SJCRH30 (cell line): ENCODE measurements around the gene SPATS2. TPM values are rescaled to one million over a fixed set of nuclear protein-coding genes. Genes with fewer than 3 reads are reported as not detected.
"Not testable (repeated sequence)": the region's sequence is repeated elsewhere in the genome, so short reads cannot be mapped to it uniquely, and the experiment has no call there.

Experiments used
- DNase-seq, 2 experiments: peaks; one replicate each; pipeline ENCODE4 v3.0.0-alpha.2; 2015 to 2020
- H3K27ac ChIP-seq: fragments of 250-450 bp; sonication (Bioruptor Pico); 2 replicates; pipeline ENCODE4 v1.5.1; 2020; ENCODE audit warnings: mild to moderate bottlenecking, moderate library complexity
- H3K27me3 ChIP-seq: fragments of 250-450 bp; sonication (Bioruptor Pico); 2 replicates; pipeline ENCODE4 v1.5.1; 2020; ENCODE audit warnings: mild to moderate bottlenecking, moderate library complexity
- H3K36me3 ChIP-seq: fragments of 250-450 bp; sonication (Bioruptor Pico); 2 replicates; pipeline ENCODE4 v1.5.1; 2020; ENCODE audit warnings: mild to moderate bottlenecking, moderate library complexity
- H3K4me1 ChIP-seq: fragments of 250-450 bp; sonication (Bioruptor Pico); 2 replicates; pipeline ENCODE4 v1.5.1; 2020; ENCODE audit warnings: mild to moderate bottlenecking, moderate library complexity
- H3K4me3 ChIP-seq: fragments of 250-450 bp; sonication (Bioruptor Pico); 2 replicates; pipeline ENCODE4 v1.5.1; 2020; ENCODE audit warnings: mild to moderate bottlenecking, moderate library complexity
- H3K9me3 ChIP-seq: fragments of 250-450 bp; sonication (Bioruptor Pico); replicated peaks from 2 replicates; pipeline ENCODE4 v1.5.1; 2020; ENCODE audit warnings: mild to moderate bottlenecking, moderate library complexity
- total RNA-seq: library from RNA; depleted of rRNA; stranded (reverse); fragments of >200 nt; shearing (Covaris generic); gene quantifications from 2 replicates; pipeline ENCODE4 v1.2.3, GENCODE V29; 2014

The SPATS2 gene
- total RNA-seq, 1 experiment from 2014 or later: 72.6 TPM

GRCh38 chr12:49332441-49332861 lies 34.8 kb upstream of the SPATS2 start:
- no peaks in the 10 kb centered on the region for H3K9me3 ChIP-seq
- H3K27me3 ChIP-seq: no peaks in the 10 kb centered on the region
- peaks cover 7% of the 10 kb centered on the region; the same call in 1 of the 2 replicates for H3K4me1 ChIP-seq
- no peak for DNase-seq
- H3K27ac ChIP-seq: no peak overlapping the region
- peaks cover 27% of the 10 kb centered on the region for H3K36me3 ChIP-seq
- no peak overlapping the region for H3K4me3 ChIP-seq

GRCh38 chr12:49332891-49333371 lies 34.3 kb upstream of the SPATS2 start:
- no peak overlapping the region for H3K4me3 ChIP-seq
- H3K9me3 ChIP-seq: no peaks in the 10 kb centered on the region
- H3K27ac ChIP-seq: no peak overlapping the region
- H3K4me1 ChIP-seq: peaks cover 7% of the 10 kb centered on the region; the same call in 1 of the 2 replicates
- H3K27me3 ChIP-seq: no peaks in the 10 kb centered on the region
- DNase-seq: no peak
- peaks cover 22% of the 10 kb centered on the region for H3K36me3 ChIP-seq

- H3K36me3 ChIP-seq: peaks cover 22% of the 10 kb centered on the region
- DNase-seq, H3K27me3 ChIP-seq, H3K4me3 ChIP-seq, H3K27ac ChIP-seq, H3K9me3 ChIP-seq, H3K4me1 ChIP-seq: not testable (repeated sequence)
Observed at GRCh38 chr12:49333778-49334177, 33.5 kb upstream of the SPATS2 start.

GRCh38 chr12:49334226-49334625 lies 33.0 kb upstream of the SPATS2 start:
- H3K4me1 ChIP-seq: peaks cover 9% of the 10 kb centered on the region; the same call in 1 of the 2 replicates
- no peaks in the 10 kb centered on the region for H3K9me3 ChIP-seq
- H3K27me3 ChIP-seq: no peaks in the 10 kb centered on the region
- no peak for DNase-seq
- no peak overlapping the region for H3K27ac ChIP-seq
- no peak overlapping the region for H3K4me3 ChIP-seq
- H3K36me3 ChIP-seq: peaks cover 18% of the 10 kb centered on the region

- peaks cover 14% of the 10 kb centered on the region; the same call in 1 of the 2 replicates for H3K4me1 ChIP-seq
- H3K27ac ChIP-seq: no peak overlapping the region
- H3K36me3 ChIP-seq: peaks cover 13% of the 10 kb centered on the region; the same call in 1 of the 2 replicates
- H3K4me3 ChIP-seq: no peak overlapping the region
- no peak for DNase-seq
- H3K9me3 ChIP-seq: no peaks in the 10 kb centered on the region
- no peaks in the 10 kb centered on the region for H3K27me3 ChIP-seq
Observed at GRCh38 chr12:49334681-49335080, 32.6 kb upstream of the SPATS2 start.

- no peak overlapping the region for H3K4me3 ChIP-seq
- peaks cover 17% of the 10 kb centered on the region; the same call in 1 of the 2 replicates for H3K4me1 ChIP-seq
- no peaks in the 10 kb centered on the region for H3K9me3 ChIP-seq
- peak in 1 of 2 experiments; percentile 32 for DNase-seq
- peaks cover 7% of the 10 kb centered on the region; the same call in 1 of the 2 replicates for H3K36me3 ChIP-seq
- H3K27me3 ChIP-seq: no peaks in the 10 kb centered on the region
- no peak overlapping the region for H3K27ac ChIP-seq
Observed at GRCh38 chr12:49335118-49335954, 31.9 kb upstream of the SPATS2 start.

- no peak overlapping the region for H3K4me3 ChIP-seq
- H3K4me1 ChIP-seq: peaks cover 17% of the 10 kb centered on the region; the same call in 1 of the 2 replicates
- H3K27me3 ChIP-seq: no peaks in the 10 kb centered on the region
Observed at GRCh38 chr12:49335955-49336644, 31.2 kb upstream of the SPATS2 start.

GRCh38 chr12:49336645-49337584 lies 30.3 kb upstream of the SPATS2 start, which contains the start of gene C1QL4:
TSS of gene C1QL4 (minus strand) at chr12:49337188. CDS start at chr12:49336477, 711 bp downstream.
- no peaks in the 10 kb centered on the region for H3K27me3 ChIP-seq
- no peak within 1 kb of the TSS for H3K27ac ChIP-seq
- peak; percentile 89 to 93 for DNase-seq
- peak within 1 kb of the TSS; percentile 60 for H3K4me3 ChIP-seq
- H3K4me1 ChIP-seq: peaks cover 17% of the 10 kb centered on the region; the same call in 1 of the 2 replicates
- H3K36me3 ChIP-seq: no peaks in the 10 kb centered on the region
- no peaks in the 10 kb centered on the region for H3K9me3 ChIP-seq

More at GRCh38 chr12:49335955-49336644, 31.2 kb upstream of the SPATS2 start:
- Histone ChIP-seq H3K36me3 (peaks cover 2% of the 10 kb centered on the region; the same call in 1 of the 2 replicates), H3K9me3 (no peaks in the 10 kb centered on the region), H3K27ac (no peak overlapping the region)
- no peak for DNase-seq

GRCh38 chr12:49338830-49339463 lies 28.3 kb upstream of the SPATS2 start:
- H3K27ac ChIP-seq: no peak overlapping the region
- no peaks in the 10 kb centered on the region; the same call in 1 of the 2 replicates for H3K27me3 ChIP-seq
- H3K9me3 ChIP-seq: no peaks in the 10 kb centered on the region
- DNase-seq: no peak
- H3K4me1 ChIP-seq: peaks cover 20% of the 10 kb centered on the region; the same call in 1 of the 2 replicates
- H3K36me3 ChIP-seq: no peaks in the 10 kb centered on the region
- no peak overlapping the region for H3K4me3 ChIP-seq

GRCh38 chr12:49339464-49339861 lies 27.8 kb upstream of the SPATS2 start:
- Histone ChIP-seq H3K9me3 (no peaks in the 10 kb centered on the region), H3K36me3 (no peaks in the 10 kb centered on the region), H3K27ac (no peak overlapping the region), H3K4me1 (peaks cover 20% of the 10 kb centered on the region; the same call in 1 of the 2 replicates), H3K27me3 (peaks cover under 1% of the 10 kb centered on the region; the same call in 1 of the 2 replicates), H3K4me3 (no peak overlapping the region)
- peak; percentile 63 to 67 for DNase-seq

- peaks cover 16% of the 10 kb centered on the region; the same call in 1 of the 2 replicates for H3K4me1 ChIP-seq
- peaks cover 7% of the 10 kb centered on the region; the same call in 1 of the 2 replicates for H3K27me3 ChIP-seq
Observed at GRCh38 chr12:49340095-49340870, 27.0 kb upstream of the SPATS2 start.

GRCh38 chr12:49340971-49341776 lies 26.1 kb upstream of the SPATS2 start:
- DNase-seq: no peak
- Histone ChIP-seq H3K9me3 (no peaks in the 10 kb centered on the region), H3K27me3 (peaks cover 12% of the 10 kb centered on the region; the same call in 1 of the 2 replicates), H3K4me3 (no peak overlapping the region), H3K4me1 (peaks cover 17% of the 10 kb centered on the region; the same call in 1 of the 2 replicates), H3K36me3 (no peaks in the 10 kb centered on the region), H3K27ac (no peak overlapping the region)

More at GRCh38 chr12:49340095-49340870, 27.0 kb upstream of the SPATS2 start:
- Histone ChIP-seq H3K27ac (no peak overlapping the region), H3K9me3 (no peaks in the 10 kb centered on the region), H3K4me3 (no peak overlapping the region), H3K36me3 (no peaks in the 10 kb centered on the region)
- DNase-seq: no peak
